ENCODE measurements around the gene SSR3.

GRCh38 chr3:156509189-156510174 lies 45.4 kb downstream of the SSR3 start:
- peak; percentile 80 for TF ChIP-seq CTCF (IDR thresholded peaks at IDR 0.05)
- TF ChIP-seq ZFX (IDR thresholded peaks at IDR 0.05; ENCODE audit: borderline replicate concordance), result no peak
